C4-2B (cell line): ENCODE data around the gene B3GLCT.

ENCODE experiments used
- CTCF ChIP-seq: fragments of 450-650 bp; conservative IDR thresholded peaks from 2 replicates; pipeline ENCODE4 v1.5.1; 2017; ENCODE audit warnings: mild to moderate bottlenecking
- ZFX ChIP-seq: fragments of 450-650 bp; IDR thresholded peaks from 2 replicates; pipeline ENCODE4 v1.6.1; 2017

DNA sequence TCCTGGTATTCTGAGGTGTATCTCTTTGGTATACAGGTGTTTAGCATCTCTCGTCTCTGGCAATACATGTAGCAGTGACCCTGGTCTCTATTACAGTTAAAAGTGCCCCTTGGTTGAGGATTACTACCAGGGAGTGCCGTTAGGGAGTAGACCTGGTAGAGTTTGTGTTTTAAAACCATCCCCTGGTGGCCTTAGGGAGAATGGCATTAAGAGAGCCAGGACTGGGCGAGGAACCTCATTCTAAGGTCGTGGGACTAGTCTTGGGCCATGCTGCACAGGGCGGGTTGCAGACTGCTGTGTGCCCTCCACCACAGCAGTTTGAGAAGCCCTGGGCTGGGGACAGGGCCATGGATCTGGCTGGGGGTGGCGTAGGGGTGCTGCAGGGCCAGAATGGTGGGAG lies 35.0 kb downstream of the B3GLCT start:
- TF ChIP-seq CTCF (peak; percentile 31), ZFX (no peak)
